Stimulated activated CD8-positive, alpha-beta memory T cell treated with anti-CD3 and anti-CD28 coated beads, Interleukin-15, amount 100 ng/mL, for 4 hours (primary cell): ENCODE results near the gene PLCH2.

Experiments used
- DNase-seq, 2 donors: peaks; one replicate each; pipeline ENCODE4 v3.0.0-alpha.2; 2020; ENCODE audit warnings: low read depth in 2 of 2

PLCH2 gene

DNA sequence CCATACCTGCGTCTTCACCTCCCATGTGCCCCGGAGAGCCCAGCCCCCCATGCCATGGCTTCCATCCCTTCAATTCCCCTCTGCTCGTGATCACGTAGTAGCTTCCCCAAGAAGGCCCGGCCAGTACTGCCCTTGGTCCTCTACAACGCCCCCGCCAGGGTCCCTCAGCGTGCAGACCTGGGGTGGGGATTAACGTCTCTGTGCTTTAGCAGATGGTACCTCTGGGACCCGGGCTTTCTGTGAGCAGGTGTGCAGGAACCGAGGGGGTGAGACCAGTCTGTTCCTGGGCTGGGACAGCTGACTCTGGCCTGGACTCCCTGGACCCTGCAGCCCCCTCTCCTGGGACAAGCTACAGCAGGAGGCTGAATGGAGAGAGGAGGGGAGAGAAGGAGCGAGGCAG lies 1.2 kb downstream of the PLCH2 start:
- DNase-seq = no peak

GRCh38 chr1:2477791-2478499 lies 1.9 kb downstream of the PLCH2 start:
- DNase-seq = no peak

- DNase-seq = no peak
Measured at GRCh38 chr1:2479186-2479585, 3.1 kb downstream of the PLCH2 start.

DNA sequence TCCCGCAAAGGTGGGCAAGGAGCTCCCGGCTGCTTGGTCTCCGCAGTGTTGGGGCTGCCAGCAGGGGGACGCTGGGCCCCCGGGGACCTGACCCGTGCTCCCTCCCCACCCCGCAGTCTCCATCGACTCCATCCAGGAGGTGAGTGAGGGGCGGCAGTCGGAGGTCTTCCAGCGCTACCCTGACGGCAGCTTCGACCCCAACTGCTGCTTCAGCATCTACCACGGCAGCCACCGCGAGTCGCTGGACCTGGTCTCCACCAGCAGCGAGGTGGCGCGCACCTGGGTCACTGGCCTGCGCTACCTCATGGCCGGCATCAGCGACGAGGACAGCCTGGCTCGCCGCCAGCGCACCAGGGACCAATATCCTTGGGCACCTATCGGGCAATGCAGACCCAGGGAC lies 3.5 kb downstream of the PLCH2 start:
- no peak for DNase-seq

GRCh38 chr1:2480236-2480985 lies 4.3 kb downstream of the PLCH2 start:
- no peak for DNase-seq

GRCh38 chr1:2480986-2481364 lies 4.9 kb downstream of the PLCH2 start:
- no peak for DNase-seq

DNA sequence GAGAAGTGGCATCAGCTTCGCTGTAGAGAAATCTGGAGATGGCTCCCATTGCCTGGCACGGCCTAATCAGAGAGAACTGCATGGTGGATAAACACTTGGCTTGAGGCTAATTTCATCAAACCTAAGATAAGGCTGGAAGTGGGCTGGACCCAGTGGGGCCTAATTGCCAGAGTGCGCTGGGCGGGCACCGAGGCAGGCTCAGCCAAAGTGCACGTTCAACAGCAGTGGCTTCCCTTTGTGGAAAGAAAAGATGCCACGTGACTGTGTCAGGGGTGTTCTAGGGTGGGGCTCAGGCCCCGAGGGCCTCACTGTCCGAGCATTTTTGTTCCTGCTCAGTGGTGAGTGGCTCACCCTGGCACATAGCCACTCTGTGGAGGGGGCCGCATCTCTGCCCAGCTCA lies 5.8 kb downstream of the PLCH2 start:
- no peak for DNase-seq

DNA sequence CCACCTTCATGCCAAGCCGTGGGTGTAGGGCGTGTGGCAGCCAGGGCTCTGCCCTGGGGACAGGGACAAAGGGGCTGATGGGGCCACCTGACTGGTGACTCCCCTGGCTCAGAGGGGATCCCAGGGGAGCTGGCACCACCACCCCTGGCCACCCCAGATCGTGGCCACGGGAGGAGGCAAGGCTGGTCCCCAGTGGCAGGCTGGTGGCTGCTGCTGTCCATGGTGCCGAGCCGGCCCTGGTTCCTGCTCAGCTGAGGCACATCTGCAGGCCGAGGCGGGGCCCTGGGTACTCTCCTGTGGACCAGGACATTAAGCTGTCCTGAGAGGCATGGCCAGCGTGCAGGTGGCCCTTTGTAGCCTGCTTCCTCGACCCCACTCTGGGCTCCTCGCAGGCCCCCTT lies 6.5 kb downstream of the PLCH2 start:
- DNase-seq = no peak

GRCh38 chr1:2483026-2483425 lies 6.9 kb downstream of the PLCH2 start:
- DNase-seq = no peak

- DNase-seq = no peak
Measured at GRCh38 chr1:2483970-2484369, 7.9 kb downstream of the PLCH2 start.

DNA sequence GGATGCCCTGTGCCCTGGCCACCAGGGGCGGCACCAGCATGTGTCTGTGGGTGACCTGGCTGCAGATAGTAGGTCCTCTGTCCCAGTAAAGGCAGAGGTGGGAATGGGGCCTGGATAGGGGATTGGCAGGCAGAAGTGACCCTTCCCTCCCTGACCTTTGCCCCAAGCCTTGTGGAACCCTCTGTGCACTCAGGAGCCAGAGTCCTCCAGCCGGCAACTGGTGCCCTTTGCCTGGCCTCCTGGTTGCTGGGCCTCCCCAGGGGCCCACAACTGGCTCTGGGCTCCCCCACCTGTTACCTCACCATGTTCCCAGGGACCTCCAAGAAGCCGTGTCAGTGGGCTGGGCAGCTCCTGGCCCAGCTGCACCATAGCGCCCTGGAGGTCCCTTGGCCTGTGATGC lies 10.0 kb downstream of the PLCH2 start:
- no peak for DNase-seq

- DNase-seq = no peak
Measured at GRCh38 chr1:2486558-2486957, 10.5 kb downstream of the PLCH2 start.

DNA sequence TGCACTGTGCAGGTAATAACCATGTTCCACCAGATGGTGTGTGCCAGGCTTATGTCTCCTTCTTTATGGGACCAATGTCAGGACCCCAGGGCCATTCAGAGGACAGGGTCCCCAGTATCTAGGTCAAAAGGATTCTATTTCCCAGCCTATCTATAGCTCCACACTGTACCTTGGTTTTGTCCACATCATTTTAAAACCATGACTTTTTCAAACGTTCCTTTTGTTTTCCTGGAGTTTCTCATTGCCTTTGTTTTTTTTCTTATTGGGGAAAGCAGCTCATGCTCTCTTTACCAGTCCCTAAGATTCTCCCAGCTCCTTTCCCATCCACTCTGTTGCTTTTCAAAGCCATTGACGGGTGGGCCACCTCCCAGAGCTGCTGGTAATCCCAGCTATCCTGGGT lies 12.6 kb downstream of the PLCH2 start:
- no peak for DNase-seq

- DNase-seq = no peak
Measured at GRCh38 chr1:2489615-2490014, 13.5 kb downstream of the PLCH2 start.

GRCh38 chr1:2492091-2492490 lies 16.0 kb downstream of the PLCH2 start:
- DNase-seq = no peak

GRCh38 chr1:2493218-2493617 lies 17.1 kb downstream of the PLCH2 start:
- DNase-seq = no peak

- no peak for DNase-seq
Measured at GRCh38 chr1:2493691-2494322, 17.7 kb downstream of the PLCH2 start.

GRCh38 chr1:2494323-2494693 lies 18.2 kb downstream of the PLCH2 start:
- no peak for DNase-seq

DNA sequence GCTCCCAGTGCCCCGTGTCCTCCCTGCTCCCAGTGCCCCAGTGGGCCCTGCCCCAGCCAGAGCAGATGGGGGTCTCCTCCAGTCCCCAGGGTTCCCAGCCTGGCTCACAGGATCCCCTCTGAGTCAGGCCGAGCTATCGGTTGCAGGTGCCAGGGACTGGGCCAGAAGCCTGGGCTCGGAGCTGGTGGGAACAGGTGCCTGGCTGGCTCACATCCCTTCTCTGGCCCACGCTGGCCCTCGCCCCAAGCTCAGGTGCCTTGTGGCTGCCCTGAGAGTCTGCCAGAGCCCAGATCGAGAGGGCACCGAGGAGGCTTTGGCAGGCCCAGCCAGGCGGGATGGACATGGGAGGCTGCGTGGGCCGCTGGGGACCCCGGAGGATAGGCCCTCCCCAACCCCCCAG lies 18.9 kb downstream of the PLCH2 start:
- DNase-seq = no peak

- no peak for DNase-seq
Measured at GRCh38 chr1:2495546-2495945, 19.5 kb downstream of the PLCH2 start.

- DNase-seq = no peak
Measured at GRCh38 chr1:2496087-2496622, 20.1 kb downstream of the PLCH2 start.

GRCh38 chr1:2496746-2497145 lies 20.7 kb downstream of the PLCH2 start:
- no peak for DNase-seq

DNA sequence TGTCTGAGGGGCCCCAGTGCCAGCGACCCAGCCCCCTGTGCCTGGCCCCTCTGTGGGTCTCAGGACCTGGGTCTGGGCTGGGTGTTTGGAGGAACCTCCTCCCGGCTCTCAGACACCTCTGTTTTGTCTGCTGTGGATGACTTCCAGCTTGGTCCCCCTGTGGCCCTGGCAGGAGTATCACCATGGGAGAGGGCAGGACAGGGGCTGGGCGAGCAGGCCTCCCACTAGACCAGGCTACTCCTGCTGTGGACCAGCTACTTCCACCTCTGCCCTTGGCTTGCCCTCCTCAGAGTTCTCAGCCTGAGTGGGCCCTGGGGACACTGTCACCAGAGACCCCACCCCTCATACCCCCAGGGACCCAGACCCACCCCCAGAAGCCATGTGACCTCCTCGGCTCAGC lies 21.8 kb downstream of the PLCH2 start:
- no peak for DNase-seq
